Natural killer cell (primary cell): ENCODE data around the gene KRTAP9-4. TPM values are rescaled to one million over a fixed set of nuclear protein-coding genes. Genes with fewer than 3 reads are reported as not detected.
"Not testable (repeated sequence)": the region's sequence is repeated elsewhere in the genome, so short reads cannot be mapped to it uniquely, and the experiment has no call there.

Experiments used
- ATAC-seq, 3 donors: fragments of 150-1000 bp in 2 of 3; fragments of 200-7000 bp in 1 of 3; cut with Tn5 transposase; 1 replicate in 1 of 3; 2 replicates in 2 of 3; pipeline ENCODE4 v1.10.0; 2021; ENCODE audit warnings: mild to moderate bottlenecking in 2 of 3, moderate library complexity in 2 of 3
- DNase-seq, 2 donors: peaks; one replicate each; pipeline versions ENCODE4 v3.0.0 to v3.0.0-alpha.2; 2013 to 2021; ENCODE audit warnings: mixed read lengths in 1 of 2
- H3K27ac ChIP-seq: one replicate; pipeline ENCODE4 v1.5.1; 2013; ENCODE audit warnings: mild to moderate bottlenecking, low read length
- H3K27me3 ChIP-seq: one replicate; pipeline ENCODE4 v1.6.1; 2013; ENCODE audit warnings: low read length; ENCODE audit not compliant: control insufficient read depth, insufficient read depth
- H3K36me3 ChIP-seq: one replicate; pipeline ENCODE4 v1.6.1; 2013; ENCODE audit warnings: low read length; ENCODE audit not compliant: control insufficient read depth, insufficient read depth
- H3K4me1 ChIP-seq: one replicate; pipeline ENCODE4 v1.6.1; 2013; ENCODE audit warnings: low read length; ENCODE audit not compliant: control insufficient read depth, insufficient read depth
- H3K4me3 ChIP-seq: one replicate; pipeline ENCODE4 v1.5.1; 2013; ENCODE audit warnings: low read length
- H3K9me3 ChIP-seq: one replicate; pipeline ENCODE4 v1.6.1; 2013; ENCODE audit warnings: low read length; ENCODE audit not compliant: control insufficient read depth, insufficient read depth
- H3K27ac Mint-ChIP-seq, 2 donors: one replicate each; pipeline ENCODE4 v1.8.0; 2022; ENCODE audit warnings: mild to moderate bottlenecking in 2 of 2, mixed read lengths in 2 of 2, moderate library complexity in 1 of 2
- H3K27me3 Mint-ChIP-seq, 2 donors: one replicate each; pipeline ENCODE4 v1.8.0; 2022; ENCODE audit warnings: low read depth in 2 of 2, mixed read lengths in 2 of 2
- H3K36me3 Mint-ChIP-seq: one replicate; pipeline ENCODE4 v1.8.0; 2022; ENCODE audit warnings: mixed read lengths
- H3K4me1 Mint-ChIP-seq, 2 donors: one replicate each; pipeline ENCODE4 v1.8.0; 2022; ENCODE audit warnings: mixed read lengths in 2 of 2
- H3K4me3 Mint-ChIP-seq: one replicate; pipeline ENCODE4 v1.8.0; 2022; ENCODE audit warnings: mild to moderate bottlenecking, moderate library complexity, mixed read lengths
- H3K9me3 Mint-ChIP-seq, 2 donors: one replicate each; pipeline ENCODE4 v1.8.0; 2022; ENCODE audit warnings: mixed read lengths in 2 of 2
- WGBS: methylation state at CpG from one replicate; pipeline ENCODE4 v1.1.7; 2013; ENCODE audit warnings: missing lambda C conversion rate; ENCODE audit not compliant: insufficient coverage; 5-methylcytosine and 5-hydroxymethylcytosine counted together
- intact Hi-C: fragments of 100-400 bp; cut with micrococcal nuclease; formaldehyde crosslinking; loops from one replicate; pipeline ENCODE4 v1.14.2; 2022
- total RNA-seq, 4 donors: library from RNA; stranded (reverse); fragments of 120-200 nt in 1 of 4; gene quantifications; one replicate each; pipeline versions ENCODE4 v1.2.3 to v1.2.4, GENCODE V29; 2013 to 2022
- TF ChIP-seq, protein P1 (sequence below): fragments of 200-600 bp; IDR thresholded peaks from one replicate; pipeline ENCODE4 v1.8.0; 2022; ENCODE audit warnings: antibody characterized with exemption

KRTAP9-4 gene
- total RNA-seq, 3 donors from 2014 or later (not counting 1 experiment from before 2014, with no cell fraction given), result not detected

GRCh38 chr17:41223821-41224220 lies 25.7 kb upstream of the KRTAP9-4 start:
- H3K4me1 ChIP-seq, result no peaks in the 10 kb centered on the region
- TF ChIP-seq, protein P1, sequence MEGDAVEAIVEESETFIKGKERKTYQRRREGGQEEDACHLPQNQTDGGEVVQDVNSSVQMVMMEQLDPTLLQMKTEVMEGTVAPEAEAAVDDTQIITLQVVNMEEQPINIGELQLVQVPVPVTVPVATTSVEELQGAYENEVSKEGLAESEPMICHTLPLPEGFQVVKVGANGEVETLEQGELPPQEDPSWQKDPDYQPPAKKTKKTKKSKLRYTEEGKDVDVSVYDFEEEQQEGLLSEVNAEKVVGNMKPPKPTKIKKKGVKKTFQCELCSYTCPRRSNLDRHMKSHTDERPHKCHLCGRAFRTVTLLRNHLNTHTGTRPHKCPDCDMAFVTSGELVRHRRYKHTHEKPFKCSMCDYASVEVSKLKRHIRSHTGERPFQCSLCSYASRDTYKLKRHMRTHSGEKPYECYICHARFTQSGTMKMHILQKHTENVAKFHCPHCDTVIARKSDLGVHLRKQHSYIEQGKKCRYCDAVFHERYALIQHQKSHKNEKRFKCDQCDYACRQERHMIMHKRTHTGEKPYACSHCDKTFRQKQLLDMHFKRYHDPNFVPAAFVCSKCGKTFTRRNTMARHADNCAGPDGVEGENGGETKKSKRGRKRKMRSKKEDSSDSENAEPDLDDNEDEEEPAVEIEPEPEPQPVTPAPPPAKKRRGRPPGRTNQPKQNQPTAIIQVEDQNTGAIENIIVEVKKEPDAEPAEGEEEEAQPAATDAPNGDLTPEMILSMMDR, result no peak
- H3K4me1 Mint-ChIP-seq, result no peaks in the 10 kb centered on the region
- peaks cover 4% of the 10 kb centered on the region for H3K27me3 ChIP-seq
- 86% methylated on average over 1 of the region's 2 CpGs for WGBS
- no peak overlapping the region for H3K4me3 ChIP-seq
- peaks cover 17 to 33% of the 10 kb centered on the region in 2 donors for H3K27me3 Mint-ChIP-seq
- no peak overlapping the region for H3K27ac Mint-ChIP-seq
- intact Hi-C loops, result loop anchor here (2.0 kb wide), 1 partner anchor 19 kb away; no protein-coding TSS in a partner anchor
- DNase-seq (no peak), ATAC-seq (no peak)
- no peaks in the 10 kb centered on the region for H3K9me3 ChIP-seq
- H3K36me3 ChIP-seq, result no peaks in the 10 kb centered on the region
- no peak overlapping the region for H3K27ac ChIP-seq
- H3K9me3 Mint-ChIP-seq, result peaks cover 0 to 2% of the 10 kb centered on the region in 2 donors
- no peak overlapping the region for H3K4me3 Mint-ChIP-seq
- H3K36me3 Mint-ChIP-seq, result no peaks in the 10 kb centered on the region

DNA sequence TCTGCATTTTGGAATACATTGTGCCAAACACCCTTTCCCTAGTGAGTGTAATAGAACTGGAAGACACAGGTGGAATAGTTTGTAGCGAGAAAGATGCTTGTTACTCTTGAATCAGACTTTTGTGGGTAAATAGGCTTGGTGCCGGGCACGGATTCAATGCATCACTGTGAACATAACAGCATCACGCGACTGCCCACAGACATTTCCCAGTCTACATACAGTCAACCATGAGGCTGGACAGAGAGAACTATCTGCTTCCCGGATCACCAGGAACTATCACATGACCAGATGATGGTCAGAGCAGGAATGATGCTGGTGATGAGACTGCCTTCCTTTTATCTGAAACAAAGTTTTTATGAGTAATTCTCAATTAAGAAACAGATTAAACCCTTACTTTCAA lies 23.4 kb upstream of the KRTAP9-4 start:
- H3K4me1 ChIP-seq, result no peaks in the 10 kb centered on the region
- peaks cover 0 to 4% of the 10 kb centered on the region in 2 donors for H3K4me1 Mint-ChIP-seq
- DNase-seq (no peak), ATAC-seq (no peak)
- no peak overlapping the region for H3K27ac Mint-ChIP-seq
- no peaks in the 10 kb centered on the region for H3K36me3 ChIP-seq
- H3K27me3 Mint-ChIP-seq, result peaks cover 12 to 29% of the 10 kb centered on the region in 2 donors
- intact Hi-C loops, result no loop called here
- no peak overlapping the region for H3K27ac ChIP-seq
- H3K4me3 Mint-ChIP-seq, result no peak overlapping the region
- H3K27me3 ChIP-seq, result peaks cover 4% of the 10 kb centered on the region
- H3K36me3 Mint-ChIP-seq, result no peaks in the 10 kb centered on the region
- H3K9me3 ChIP-seq, result no peaks in the 10 kb centered on the region
- no peak overlapping the region for H3K4me3 ChIP-seq
- TF ChIP-seq, protein P1, result no peak
- H3K9me3 Mint-ChIP-seq, result no peaks in the 10 kb centered on the region
- 95% methylated on average over 6 of the region's 6 CpGs for WGBS

GRCh38 chr17:41226598-41227095 lies 22.8 kb upstream of the KRTAP9-4 start, which contains the start of gene KRTAP9-2:
TSS of gene KRTAP9-2 (plus strand) at chr17:41226648. CDS start at chr17:41226655, 7 bp downstream.
- H3K36me3 ChIP-seq, H3K4me3 Mint-ChIP-seq, H3K4me3 ChIP-seq, H3K4me1 Mint-ChIP-seq, H3K27me3 ChIP-seq, DNase-seq, intact Hi-C loops, H3K27ac Mint-ChIP-seq, ATAC-seq, H3K36me3 Mint-ChIP-seq, H3K4me1 ChIP-seq, H3K27ac ChIP-seq, H3K9me3 Mint-ChIP-seq, H3K9me3 ChIP-seq: not testable (repeated sequence)
- 84% methylated on average over 2 of the region's 4 CpGs for WGBS
- H3K27me3 Mint-ChIP-seq, result peaks cover 12 to 23% of the 10 kb centered on the region in 2 donors

GRCh38 chr17:41230094-41230493 lies 19.4 kb upstream of the KRTAP9-4 start:
- intact Hi-C loops, result no loop called here
- H3K27ac Mint-ChIP-seq, result no peak overlapping the region

More at GRCh38 chr17:41230094-41230493, 19.4 kb upstream of the KRTAP9-4 start:
- TF ChIP-seq, protein P1, result no peak
- H3K36me3 ChIP-seq, result no peaks in the 10 kb centered on the region
- peaks cover 0 to 4% of the 10 kb centered on the region in 2 donors for H3K4me1 Mint-ChIP-seq
- ATAC-seq (no peak), DNase-seq (no peak)
- H3K9me3 Mint-ChIP-seq, result no peaks in the 10 kb centered on the region
- H3K36me3 Mint-ChIP-seq, result no peaks in the 10 kb centered on the region
- H3K4me1 ChIP-seq, result no peaks in the 10 kb centered on the region
- no peak overlapping the region for H3K4me3 ChIP-seq
- peaks cover 17 to 32% of the 10 kb centered on the region in 2 donors for H3K27me3 Mint-ChIP-seq
- H3K4me3 Mint-ChIP-seq, result no peak overlapping the region
- H3K27ac ChIP-seq, result no peak overlapping the region
- H3K27me3 ChIP-seq, result peaks cover 4% of the 10 kb centered on the region
- H3K9me3 ChIP-seq, result no peaks in the 10 kb centered on the region
